ENCODE measurements around the gene PPBP.

The PPBP gene

DNA sequence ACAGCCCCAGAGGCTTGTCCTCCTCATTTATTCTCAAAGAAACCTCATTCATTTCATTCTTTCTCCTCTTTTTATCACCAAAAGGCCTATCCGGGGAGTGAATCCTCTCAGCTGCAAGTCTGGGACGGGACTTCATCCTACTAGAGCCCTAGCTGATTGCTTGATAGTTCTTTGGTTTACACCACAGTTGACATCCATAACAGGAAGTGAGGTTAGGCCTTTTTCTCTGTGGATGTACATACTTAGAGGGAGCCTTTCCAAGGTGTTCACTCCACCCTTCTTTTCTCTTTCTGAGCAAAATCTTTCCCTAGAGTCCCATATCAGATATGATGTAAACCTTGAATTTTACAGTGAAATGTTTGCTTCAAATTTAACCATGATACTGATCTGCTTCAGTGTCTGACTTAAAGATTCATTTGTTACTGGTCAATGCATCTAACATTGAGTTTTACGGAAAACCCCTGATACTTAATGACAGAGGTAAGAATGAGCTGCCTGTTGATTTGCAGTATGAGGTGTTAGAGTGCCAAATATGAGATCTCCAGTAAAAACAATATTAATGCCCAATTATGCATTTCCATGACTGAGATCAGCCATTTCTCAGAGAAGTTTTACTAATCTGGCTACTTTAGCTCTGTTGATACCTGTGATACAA, 27.3 kb upstream of the PPBP start:
- POLR2A ChIA-PET = no interaction called here
- DNase-seq (ENCODE audit: extremely low spot score) = no peak
- CTCF ChIA-PET = interaction anchor here (0.9 to 1.5 kb wide), 2 partner anchors 8 to 24 kb away, joined by 3 to 6 read pairs; no protein-coding TSS in a partner anchor
- TF ChIP-seq CTCF (IDR thresholded peaks at IDR 0.05; ENCODE audit: control extremely low read depth, extremely low read depth, low read depth, missing control alignments) = no peak

DNA sequence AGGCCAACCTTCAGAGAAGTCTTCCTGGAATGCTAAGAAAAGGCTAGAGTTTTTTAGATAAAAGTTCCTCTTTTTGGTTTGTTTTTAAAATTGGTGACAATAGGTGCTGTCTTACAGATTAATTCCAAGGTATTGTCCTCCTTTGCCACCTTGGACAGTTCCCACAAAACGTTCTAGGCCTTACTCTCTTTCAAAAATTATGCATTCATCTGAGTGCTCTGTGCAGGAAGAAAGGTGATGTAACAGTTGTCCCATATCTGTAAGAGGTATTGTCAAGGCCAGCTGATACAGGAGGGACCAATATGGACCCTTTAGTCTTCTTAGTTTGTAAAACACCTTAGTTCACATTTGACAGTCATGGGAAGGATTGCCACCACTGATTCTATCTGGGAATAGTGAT, 26.3 kb upstream of the PPBP start:
- TF ChIP-seq CTCF (IDR thresholded peaks at IDR 0.05; ENCODE audit: control extremely low read depth, extremely low read depth, low read depth, missing control alignments) = no peak
- ChIA-PET CTCF (no interaction called here), POLR2A (no interaction called here)
- DNase-seq (ENCODE audit: extremely low spot score) = no peak

DNA sequence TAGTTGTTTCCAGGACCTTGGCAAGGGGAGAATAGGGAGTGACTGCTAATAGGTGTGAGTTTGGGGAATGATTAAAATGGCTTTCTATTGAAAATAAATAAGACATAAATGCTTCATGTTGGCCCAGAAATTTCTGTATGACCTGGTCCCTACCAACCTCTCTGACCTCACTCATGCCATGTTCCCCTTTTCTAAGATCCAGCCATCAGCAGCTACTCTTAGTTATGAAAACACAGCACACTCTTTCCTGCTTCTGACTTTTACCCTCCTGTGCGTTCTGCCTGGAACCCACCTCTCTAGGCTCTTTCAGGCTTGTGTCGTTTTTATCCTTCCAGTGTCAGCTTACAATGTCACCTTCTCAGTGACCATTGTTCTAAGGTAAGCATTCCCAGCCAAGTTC, 25.3 kb upstream of the PPBP start:
- CTCF ChIA-PET = no interaction called here
- POLR2A ChIA-PET = no interaction called here
- DNase-seq (ENCODE audit: extremely low spot score) = no peak
- TF ChIP-seq CTCF (IDR thresholded peaks at IDR 0.05; ENCODE audit: control extremely low read depth, extremely low read depth, low read depth, missing control alignments) = no peak

- CTCF ChIA-PET = no interaction called here
- no peak for TF ChIP-seq CTCF (IDR thresholded peaks at IDR 0.05; ENCODE audit: control extremely low read depth, extremely low read depth, low read depth, missing control alignments)
- POLR2A ChIA-PET = no interaction called here
- no peak for DNase-seq (ENCODE audit: extremely low spot score)
Measured at GRCh38 chr4:74012130-74012529, 24.1 kb upstream of the PPBP start.

DNA sequence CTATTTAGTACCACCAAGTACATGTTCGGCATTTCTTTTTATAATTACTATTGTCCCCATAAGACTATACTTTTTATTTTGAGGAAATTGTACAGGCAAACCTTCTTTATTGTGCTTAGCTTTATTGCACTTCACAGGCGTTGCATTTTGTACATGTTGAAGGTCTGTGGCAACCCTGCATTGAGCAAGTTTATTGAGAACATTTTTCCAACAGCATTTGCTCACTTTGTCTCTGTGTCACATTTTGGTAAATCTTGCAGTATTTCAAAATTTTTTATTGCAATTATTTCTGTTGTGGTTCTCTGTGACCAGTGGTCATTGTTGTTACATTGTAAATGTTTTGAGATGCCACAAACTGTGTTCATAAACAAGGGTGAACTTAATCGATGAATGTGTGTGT, 21.3 kb upstream of the PPBP start:
- DNase-seq (ENCODE audit: extremely low spot score) = no peak
- no peak for TF ChIP-seq CTCF (IDR thresholded peaks at IDR 0.05; ENCODE audit: control extremely low read depth, extremely low read depth, low read depth, missing control alignments)
- ChIA-PET POLR2A (no interaction called here), CTCF (interaction anchor here (1.0 kb wide), 1 partner anchor 10 kb away, joined by 3 read pairs; no protein-coding TSS in a partner anchor)

- TF ChIP-seq CTCF (IDR thresholded peaks at IDR 0.05; ENCODE audit: control extremely low read depth, extremely low read depth, low read depth, missing control alignments) = no peak
- CTCF ChIA-PET = interaction anchor here (1.0 to 2.0 kb wide), 3 partner anchors 10 to 32 kb away, joined by 3 to 6 read pairs (median 3); partner anchors contain the start of gene CXCL3
Measured at GRCh38 chr4:74006009-74006476, 18.1 kb upstream of the PPBP start.

More at GRCh38 chr4:74006009-74006476, 18.1 kb upstream of the PPBP start:
- DNase-seq (ENCODE audit: extremely low spot score) = no peak
- POLR2A ChIA-PET = no interaction called here

Data from GM10248 (cell line).